GM21717 (cell line): ENCODE measurements around the gene CKMT2.

Experiments
- ATAC-seq: cut with Tn5 transposase; IDR thresholded peaks from one replicate; pipeline ENCODE4 v1.9.1; 2021; ENCODE audit warnings: mild to moderate bottlenecking, moderate library complexity; ENCODE audit not compliant: unreplicated experiment

The CKMT2 gene

GRCh38 chr5:81214848-81215247, 18.3 kb upstream of the CKMT2 start:
- no peak for ATAC-seq

DNA sequence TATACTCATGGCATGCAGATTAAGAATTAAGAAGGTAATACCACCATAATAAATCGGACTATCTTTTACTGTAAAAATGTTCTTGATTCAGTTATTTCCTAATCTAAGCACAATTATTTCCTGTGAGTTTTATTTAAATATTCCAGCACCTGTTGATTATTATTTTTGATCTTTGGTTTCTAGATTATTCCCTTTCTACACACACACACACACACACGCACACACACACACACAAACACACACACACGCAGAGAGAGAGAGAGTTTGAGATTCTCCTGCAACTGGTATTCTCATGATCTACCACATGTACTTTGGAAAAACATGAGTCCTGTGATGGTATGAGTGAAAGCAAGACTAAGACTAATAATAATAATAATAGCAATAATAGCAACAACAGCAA, 17.0 kb upstream of the CKMT2 start:
- no peak for ATAC-seq

DNA sequence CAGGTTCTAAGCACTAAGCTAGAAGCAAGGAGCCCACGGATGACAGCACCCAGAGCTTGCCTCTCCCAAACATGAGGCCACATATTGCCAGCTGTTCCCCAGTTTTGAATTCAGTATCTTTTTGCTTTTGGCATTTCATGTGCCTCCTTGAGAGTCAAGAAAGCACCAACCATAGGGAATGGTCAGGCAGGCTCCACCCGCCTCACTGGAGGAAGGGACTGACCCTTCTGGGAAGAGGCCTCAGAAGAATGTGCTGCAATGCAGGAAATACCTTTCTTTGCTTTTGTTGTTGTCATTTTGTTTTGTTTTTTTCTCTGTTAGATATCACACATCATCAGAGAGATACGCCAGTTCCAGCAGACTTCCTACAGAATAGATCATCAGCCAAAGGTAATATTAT, 13.7 kb upstream of the CKMT2 start:
- no peak for ATAC-seq

DNA sequence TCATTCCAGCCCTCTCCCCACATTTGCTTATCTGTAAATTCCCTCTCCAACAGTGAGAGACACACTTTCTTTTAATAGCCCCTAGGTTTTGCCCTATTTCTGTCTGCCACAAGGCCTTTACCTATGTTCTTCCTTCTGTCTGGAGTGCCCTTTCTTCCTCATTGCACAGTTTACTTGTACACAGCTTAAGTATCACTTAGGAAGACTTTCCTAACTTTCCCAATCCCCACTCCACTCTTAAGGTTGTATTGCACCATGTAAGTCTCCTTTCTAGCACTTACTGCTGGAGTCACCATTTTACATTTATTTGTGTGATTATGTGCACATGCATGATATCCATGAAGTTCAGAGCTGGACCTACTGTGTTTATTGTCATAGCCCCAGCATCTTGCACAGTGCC, 10.8 kb upstream of the CKMT2 start:
- no peak for ATAC-seq

DNA sequence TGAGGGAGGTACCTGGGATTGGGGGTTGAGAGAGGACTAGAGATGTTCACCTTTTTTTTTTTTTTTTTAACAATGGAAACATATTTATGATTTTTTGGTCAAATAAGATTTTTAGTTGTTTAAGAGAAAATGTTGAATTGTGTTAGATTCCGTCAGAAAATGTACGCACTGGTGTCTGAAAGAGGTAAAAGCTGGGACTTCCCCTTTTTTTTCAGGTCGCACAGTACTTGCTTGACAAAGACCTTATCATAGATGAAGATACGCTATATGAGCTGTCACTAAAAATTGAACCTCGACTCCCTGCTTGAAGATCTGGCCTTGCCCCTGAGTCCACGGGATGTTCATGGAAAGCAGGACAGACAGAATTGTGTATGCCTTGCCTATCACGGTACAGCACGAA, 7.7 kb upstream of the CKMT2 start:
- no peak for ATAC-seq

DNA sequence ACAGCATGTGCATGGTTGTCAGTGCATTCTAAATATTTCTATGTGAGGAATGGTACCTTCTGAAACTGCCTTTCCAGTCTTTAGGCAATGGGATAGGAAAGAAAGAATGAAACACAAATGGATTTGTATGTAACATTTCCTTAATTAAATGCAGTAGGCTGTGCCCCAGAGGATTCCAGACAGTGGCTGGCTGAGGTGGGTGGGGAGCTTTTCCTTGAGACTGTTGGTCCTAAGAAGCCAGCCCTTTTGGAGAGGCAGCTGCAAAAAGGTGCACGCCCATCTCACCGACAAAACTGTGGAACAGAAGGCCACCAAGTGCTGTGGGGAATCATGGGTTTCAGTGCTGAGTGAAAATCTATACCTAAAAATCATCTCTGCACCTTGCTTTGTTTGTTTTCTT, 6.8 kb upstream of the CKMT2 start:
- no peak for ATAC-seq

- ATAC-seq, result no peak
Observed at GRCh38 chr5:81226949-81227348, 6.2 kb upstream of the CKMT2 start.

DNA sequence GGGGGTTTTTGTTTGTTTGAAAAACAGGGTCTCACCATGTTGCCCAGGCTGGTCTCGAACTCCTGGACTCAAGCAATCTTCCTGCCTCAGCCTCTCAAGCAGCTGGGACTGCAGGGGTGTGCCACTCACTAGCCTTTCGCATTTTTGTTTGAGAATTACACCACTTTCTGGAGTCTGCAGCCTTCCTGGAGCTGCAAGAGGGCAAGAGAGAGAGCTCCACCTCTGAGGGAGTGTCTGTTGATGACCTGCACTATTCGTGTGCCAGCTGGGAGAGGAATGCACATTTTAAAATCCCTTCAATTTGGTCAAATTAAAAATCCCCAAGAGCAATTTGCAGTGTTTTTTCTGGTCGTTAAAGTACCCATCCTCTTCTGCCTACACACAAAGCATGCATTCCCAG, 5.0 kb upstream of the CKMT2 start:
- ATAC-seq, result no peak

DNA sequence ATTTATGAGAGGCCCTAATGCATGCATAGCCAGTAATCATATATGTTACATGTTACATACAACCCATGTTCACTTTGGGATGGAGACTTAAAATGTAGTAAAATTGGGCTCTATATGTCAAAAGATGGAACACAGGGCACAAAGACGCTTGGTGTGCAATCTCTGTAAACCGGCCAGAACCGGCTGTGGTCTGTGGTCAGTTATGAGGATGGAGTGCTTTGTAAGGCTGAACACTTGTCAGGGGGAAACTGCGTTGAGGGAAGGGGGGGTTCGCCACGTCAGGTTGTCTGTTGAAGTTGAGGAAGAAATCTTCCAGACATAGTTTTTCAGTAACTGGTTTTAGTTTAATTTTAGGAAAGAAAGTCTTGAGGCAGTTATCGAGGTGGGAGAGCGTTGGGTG, 2.7 kb upstream of the CKMT2 start:
- ATAC-seq, result no peak

GRCh38 chr5:81232464-81233079, 550 bp upstream of the CKMT2 start:
- no peak for ATAC-seq

GRCh38 chr5:81234299-81234698, 1.2 kb downstream of the CKMT2 start:
- ATAC-seq, result no peak

DNA sequence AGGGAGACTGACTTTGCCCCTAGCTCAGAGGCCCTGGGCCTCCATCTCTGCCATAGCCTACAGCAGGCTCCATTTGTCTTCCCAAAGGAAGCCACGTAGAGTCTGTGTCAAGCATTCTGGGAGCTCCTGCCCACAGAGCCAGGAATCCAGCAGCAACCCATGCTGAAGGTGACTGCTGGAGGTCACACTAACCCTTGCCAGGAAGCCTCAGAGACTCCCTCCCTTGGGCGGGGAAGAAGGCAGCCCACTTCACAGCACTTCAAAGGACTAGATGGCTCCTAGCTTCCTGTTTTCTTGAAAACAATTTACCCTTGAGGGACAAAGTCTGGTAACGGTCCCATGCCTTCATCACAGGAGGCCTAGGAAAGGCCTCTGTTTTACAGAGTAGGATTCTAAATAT, 1.7 kb downstream of the CKMT2 start:
- ATAC-seq, result no peak

GRCh38 chr5:81235287-81236072, 2.4 kb downstream of the CKMT2 start:
- no peak for ATAC-seq

DNA sequence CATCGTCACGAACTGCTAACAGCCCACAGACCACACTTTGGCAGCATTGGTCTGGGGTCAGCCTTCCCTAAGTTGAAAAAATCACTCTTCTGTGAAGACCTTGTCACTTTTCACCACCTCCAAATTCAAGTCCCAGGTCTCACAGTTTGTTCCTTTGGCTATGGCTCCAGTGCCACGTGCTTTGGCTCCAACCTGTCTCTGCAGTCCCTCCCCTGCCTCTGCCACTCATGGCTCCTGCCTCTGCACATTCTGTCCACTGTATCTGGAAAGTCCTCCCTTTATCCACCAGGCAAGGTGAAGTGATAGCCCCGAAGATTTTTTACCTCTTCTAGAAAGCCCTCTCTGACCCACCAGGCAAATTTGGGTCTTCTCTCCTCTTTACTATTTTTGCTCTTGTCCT, 5.3 kb downstream of the CKMT2 start:
- no peak for ATAC-seq

- ATAC-seq, result no peak
Observed at GRCh38 chr5:81239613-81240012, 6.5 kb downstream of the CKMT2 start.

DNA sequence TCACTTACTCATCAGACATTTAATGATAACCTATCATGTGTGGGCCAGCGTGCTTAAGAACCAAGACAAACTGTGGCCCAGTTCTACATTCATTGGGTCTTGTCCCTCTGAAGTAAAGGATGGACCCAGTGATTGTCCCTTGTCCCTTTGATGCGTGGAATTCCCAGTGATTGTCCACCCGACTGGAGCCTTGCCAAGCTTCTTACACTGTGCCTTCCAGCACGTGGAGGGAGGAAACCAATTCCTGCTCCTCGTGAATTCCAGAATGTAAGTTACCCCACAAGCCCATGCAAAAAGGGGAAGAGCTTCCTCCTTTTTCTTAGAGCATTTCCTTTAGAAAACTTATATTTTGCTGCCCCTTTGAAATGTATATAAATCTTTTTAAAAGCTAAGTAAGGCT, 7.9 kb downstream of the CKMT2 start:
- no peak for ATAC-seq

DNA sequence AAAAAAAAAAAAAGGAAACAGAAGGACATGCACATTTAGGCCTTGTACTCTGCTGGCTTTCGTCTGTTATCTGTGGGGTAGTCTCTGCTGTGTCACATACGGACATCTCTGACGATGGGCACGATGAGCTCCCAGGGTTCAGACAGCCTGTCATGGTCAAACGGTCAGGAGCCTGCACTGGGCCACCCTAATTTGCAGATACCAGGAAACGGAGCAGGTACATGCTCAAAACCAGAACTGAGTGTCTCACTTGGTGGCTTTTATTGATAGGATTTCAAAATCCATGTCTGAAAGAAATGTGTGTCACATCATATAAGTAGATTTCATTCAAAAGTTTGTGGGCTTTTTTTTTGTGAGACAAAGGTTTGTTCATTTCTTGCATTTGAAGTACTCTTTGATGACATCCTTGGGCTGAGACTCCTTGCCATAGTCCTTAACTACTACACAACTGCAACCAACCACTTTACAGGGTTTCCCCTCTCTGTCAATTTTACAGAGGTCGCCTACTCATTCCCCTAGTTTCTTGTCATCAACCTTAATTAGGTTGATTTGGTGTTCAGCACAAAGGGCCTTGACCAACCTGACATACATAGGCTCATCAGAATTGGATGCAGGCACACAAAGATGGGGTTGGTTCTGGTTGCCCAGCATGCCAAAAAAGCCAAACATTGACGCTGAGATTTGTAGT, 9.0 kb downstream of the CKMT2 start:
- no peak for ATAC-seq

GRCh38 chr5:81242906-81243436, 9.8 kb downstream of the CKMT2 start:
- no peak for ATAC-seq

- no peak for ATAC-seq
Observed at GRCh38 chr5:81244451-81244850, 11.3 kb downstream of the CKMT2 start.

- ATAC-seq, result no peak
Observed at GRCh38 chr5:81245871-81246235, 12.7 kb downstream of the CKMT2 start.

- ATAC-seq, result no peak
Observed at GRCh38 chr5:81246697-81247096, 13.6 kb downstream of the CKMT2 start.

- no peak for ATAC-seq
Observed at GRCh38 chr5:81247441-81247972, 14.4 kb downstream of the CKMT2 start.
